ENCODE data around the gene LARGE2. TPM values are rescaled to one million over a fixed set of nuclear protein-coding genes. Genes with fewer than 3 reads are reported as not detected.

LARGE2 gene
- total RNA-seq, 1 experiment from 2014 or later, result 108 TPM

- no peak overlapping the region for H2BK15ac ChIP-seq (ENCODE audit: low read depth, low read length)
- H2BK12ac ChIP-seq (ENCODE audit: insufficient read length, low read depth, low read length), result no peak overlapping the region
- no peak overlapping the region for H3K4me3 Mint-ChIP-seq
- H3K36me3 Mint-ChIP-seq (ENCODE audit: insufficient read depth in 1 of 3, low read depth in 3 of 3), result peaks cover 5 to 62% (median 60%) of the 10 kb centered on the region in 3 experiments
- H3K14ac ChIP-seq (ENCODE audit: insufficient read depth, low read length), result no peak overlapping the region; the same call in 1 of the 2 replicates
- peaks cover 5 to 12% of the 10 kb centered on the region in 2 experiments; a peak in 3 of 4 replicates for H3K4me1 Mint-ChIP-seq
- no peak overlapping the region for H3K4ac ChIP-seq (ENCODE audit: low read depth, low read length)
- H3K79me1 ChIP-seq (ENCODE audit: insufficient read depth, low read depth, low read length, poor library complexity, severe bottlenecking), result no peaks in the 10 kb centered on the region
- no peaks in the 10 kb centered on the region for H3K27me3 ChIP-seq (ENCODE audit: insufficient read depth, low read length)
- H3K27ac ChIP-seq (ENCODE audit: insufficient read length, low read depth, low read length), result no peak overlapping the region
- no peak overlapping the region for H3T11ph ChIP-seq (ENCODE audit: low read length)
- no peaks in the 10 kb centered on the region for H3K27me3 Mint-ChIP-seq (ENCODE audit: low read depth)
- H3K4me1 ChIP-seq (ENCODE audit: insufficient read depth, low read length), result no peaks in the 10 kb centered on the region
- no peak overlapping the region for H2BK5ac ChIP-seq (ENCODE audit: insufficient read length, low read length)
- no peaks in the 10 kb centered on the region for H3K9me3 ChIP-seq (ENCODE audit: control insufficient read depth, low read depth, low read length)
- no peak overlapping the region for H2AK5ac ChIP-seq (ENCODE audit: insufficient read length, low read length)
- no peak overlapping the region for H3K18ac ChIP-seq (ENCODE audit: insufficient read length, low read depth, low read length)
- no peak overlapping the region for H2BK120ac ChIP-seq (ENCODE audit: low read depth, low read length, poor library complexity, severe bottlenecking)
- H2BK20ac ChIP-seq (ENCODE audit: low read depth, low read length, poor library complexity, severe bottlenecking), result no peak overlapping the region
- no peaks in the 10 kb centered on the region for H3K9me3 Mint-ChIP-seq
- no peak overlapping the region for H4K5ac ChIP-seq (ENCODE audit: insufficient read length, low read depth, low read length)
- H3K4me2 ChIP-seq (ENCODE audit: insufficient read depth, insufficient read length, low read length), result no peak overlapping the region
- H4K20me1 ChIP-seq (ENCODE audit: control insufficient read depth, insufficient read depth, insufficient read length), result no peaks in the 10 kb centered on the region
- H3K56ac ChIP-seq (ENCODE audit: insufficient read length, low read depth, low read length), result no peak overlapping the region
- H3K27ac Mint-ChIP-seq, result peak overlapping the region in 2 of 3 experiments; percentile 56 to 86; a peak in 4 of 7 replicates
- TF ChIP-seq CTCF (conservative IDR thresholded peaks at IDR 0.05), result no peak
- DNase-seq, result no peak
- H2AFZ ChIP-seq (ENCODE audit: low read length), result no peak overlapping the region
- no peaks in the 10 kb centered on the region for H3K79me2 ChIP-seq (ENCODE audit: insufficient read depth, low read length)
- no peak overlapping the region for H3K9ac ChIP-seq (ENCODE audit: extremely low read depth, insufficient read length, low read length)
- no peaks in the 10 kb centered on the region for H3K23me2 ChIP-seq (ENCODE audit: insufficient read length, low read depth, low read length, poor library complexity, severe bottlenecking)
- no CpG with 5 or more reads among the region's 10 CpGs for WGBS (ENCODE audit: extremely low coverage, insufficient read length, low lambda C conversion rate)
- no peak overlapping the region for H4K91ac ChIP-seq (ENCODE audit: insufficient read length, low read depth, low read length)
- no peak overlapping the region for H3K23ac ChIP-seq (ENCODE audit: insufficient read length, low read depth, low read length)
- no peak overlapping the region for H4K8ac ChIP-seq (replicated peaks; ENCODE audit: insufficient read length, low read depth, low read length)
Observed at GRCh38 chr11:45931739-45932138, 9.3 kb downstream of the LARGE2 start.
